GM21447 (cell line): ENCODE results near the gene ARHGAP8.

Source experiments
- ATAC-seq: cut with Tn5 transposase; IDR thresholded peaks from one replicate; pipeline ENCODE4 v1.9.1; 2021; ENCODE audit not compliant: unreplicated experiment

Gene ARHGAP8

GRCh38 chr22:44823806-44824205 is 71.4 kb downstream of the ARHGAP8 start:
- no peak for ATAC-seq

GRCh38 chr22:44824271-44824670 is 71.9 kb downstream of the ARHGAP8 start:
- no peak for ATAC-seq

GRCh38 chr22:44825310-44826150 is 73.2 kb downstream of the ARHGAP8 start:
- ATAC-seq: no peak

GRCh38 chr22:44827666-44828190 is 75.4 kb downstream of the ARHGAP8 start:
- ATAC-seq: no peak

- ATAC-seq: no peak
Measured at GRCh38 chr22:44828193-44828592, 75.8 kb downstream of the ARHGAP8 start.

GRCh38 chr22:44831885-44832284 is 79.5 kb downstream of the ARHGAP8 start:
- ATAC-seq: no peak

- ATAC-seq: no peak
Measured at GRCh38 chr22:44834065-44834464, 81.7 kb downstream of the ARHGAP8 start.

- no peak for ATAC-seq
Measured at GRCh38 chr22:44837481-44837880, 85.1 kb downstream of the ARHGAP8 start.

GRCh38 chr22:44838316-44839016 is 86.1 kb downstream of the ARHGAP8 start:
- ATAC-seq: no peak

- ATAC-seq: no peak
Measured at GRCh38 chr22:44839061-44839460, 86.7 kb downstream of the ARHGAP8 start.

GRCh38 chr22:44839721-44840120 is 87.3 kb downstream of the ARHGAP8 start:
- no peak for ATAC-seq

GRCh38 chr22:44840611-44841322 is 88.4 kb downstream of the ARHGAP8 start:
- no peak for ATAC-seq

GRCh38 chr22:44842417-44842816 is 90.0 kb downstream of the ARHGAP8 start:
- ATAC-seq: no peak

GRCh38 chr22:44845191-44845590 is 92.8 kb downstream of the ARHGAP8 start:
- no peak for ATAC-seq

- ATAC-seq: no peak
Measured at GRCh38 chr22:44845796-44846720, 93.7 kb downstream of the ARHGAP8 start.

GRCh38 chr22:44846726-44847275 is 94.4 kb downstream of the ARHGAP8 start:
- ATAC-seq: no peak

GRCh38 chr22:44847380-44847779 is 95.0 kb downstream of the ARHGAP8 start:
- no peak for ATAC-seq

GRCh38 chr22:44847892-44848291 is 95.5 kb downstream of the ARHGAP8 start:
- no peak for ATAC-seq

GRCh38 chr22:44848296-44848741 is 95.9 kb downstream of the ARHGAP8 start:
- no peak for ATAC-seq
